WTC11 (cell line): Measurements from ENCODE around the gene LRCH2. TPM values are rescaled to one million over a fixed set of nuclear protein-coding genes. Genes with fewer than 3 reads are reported as not detected.

Source experiments
- ATAC-seq: fragments of 200-7000 bp; cut with Tn5 transposase; 2 replicates; pipeline ENCODE4 v1.10.0; 2021; ENCODE audit warnings: mild to moderate bottlenecking, moderate library complexity
- CTCF ChIA-PET: fragments of 300-600 bp; sonication (Branson Sonifier 250); formaldehyde crosslinking; loops from one replicate; lab custom pipeline; 2021; ENCODE audit warnings: antibody characterized with exemption; lab: Charles Lee
- POLR2A ChIA-PET: fragments of 350-600 bp; sonication (Branson Sonifier 250); formaldehyde crosslinking; loops from one replicate; lab custom pipeline; 2021; ENCODE audit warnings: antibody characterized with exemption; lab: Charles Lee
- DNase-seq: peaks from one replicate; pipeline ENCODE4 v3.0.0; 2021; ENCODE audit warnings: low spot score
- H3K27ac Mint-ChIP-seq: 2 replicates; pipeline ENCODE4 v1.8.0; 2021; ENCODE audit warnings: mixed read lengths
- H3K27me3 Mint-ChIP-seq: 2 replicates; pipeline ENCODE4 v1.8.0; 2021; ENCODE audit warnings: low read depth, mild to moderate bottlenecking, moderate library complexity, mixed read lengths
- H3K36me3 Mint-ChIP-seq: 2 replicates; pipeline ENCODE4 v1.8.0; 2021; ENCODE audit warnings: mixed read lengths
- H3K4me1 Mint-ChIP-seq: 2 replicates; pipeline ENCODE4 v1.8.0; 2022; ENCODE audit warnings: mixed read lengths
- H3K4me3 Mint-ChIP-seq: 2 replicates; pipeline ENCODE4 v1.8.0; 2021; ENCODE audit warnings: mild to moderate bottlenecking, moderate library complexity, mixed read lengths
- H3K9me3 Mint-ChIP-seq: 2 replicates; pipeline ENCODE4 v1.8.0; 2021; ENCODE audit warnings: mixed read lengths
- ATF6 ChIP-seq: sonication (generic); formaldehyde crosslinking; IDR thresholded peaks from 2 replicates; pipeline ENCODE4 v1.8.1; 2023; ENCODE audit warnings: mild to moderate bottlenecking, missing genetic modification reagents
- CDX4 ChIP-seq: fragments of 250-450 bp; sonication (Bioruptor Pico); IDR thresholded peaks from 2 replicates; pipeline ENCODE4 v1.9.0; 2021; ENCODE audit warnings: moderate library complexity, mild to moderate bottlenecking, inconsistent platforms, borderline replicate concordance
- CREM ChIP-seq: sonication (generic); formaldehyde crosslinking; IDR thresholded peaks from 2 replicates; pipeline ENCODE4 v1.8.1; 2022; ENCODE audit warnings: mild to moderate bottlenecking, missing genetic modification reagents, moderate library complexity
- E2F1 ChIP-seq: sonication (generic); formaldehyde crosslinking; IDR thresholded peaks from 2 replicates; pipeline ENCODE4 v1.8.0; 2022; ENCODE audit warnings: mild to moderate bottlenecking, missing genetic modification reagents
- ESRRA ChIP-seq: sonication (generic); formaldehyde crosslinking; IDR thresholded peaks from 2 replicates; pipeline ENCODE4 v1.8.1; 2022; ENCODE audit warnings: mild to moderate bottlenecking, missing genetic modification reagents, borderline replicate concordance
- FOXJ3 ChIP-seq: sonication (generic); formaldehyde crosslinking; IDR thresholded peaks from 2 replicates; pipeline ENCODE4 v1.9.0; 2021; ENCODE audit warnings: missing genetic modification reagents, mild to moderate bottlenecking, borderline replicate concordance
- IRF2 ChIP-seq: sonication (generic); formaldehyde crosslinking; IDR thresholded peaks from 2 replicates; pipeline ENCODE4 v1.8.0; 2022; ENCODE audit warnings: low read depth, missing genetic modification reagents, borderline replicate concordance
- KAT7 ChIP-seq: sonication (generic); formaldehyde crosslinking; IDR thresholded peaks from 2 replicates; pipeline ENCODE4 v1.8.1; 2023; ENCODE audit warnings: missing genetic modification reagents, mild to moderate bottlenecking, borderline replicate concordance
- MXD4 ChIP-seq: fragments of 250-450 bp; sonication (Bioruptor Pico); IDR thresholded peaks from 2 replicates; pipeline ENCODE4 v1.8.0; 2021; ENCODE audit warnings: mild to moderate bottlenecking, moderate library complexity, borderline replicate concordance
- MYBL2 ChIP-seq: sonication (generic); formaldehyde crosslinking; IDR thresholded peaks from 2 replicates; pipeline ENCODE4 v1.8.1; 2023; ENCODE audit warnings: mild to moderate bottlenecking, moderate library complexity, missing genetic modification reagents
- NFYB ChIP-seq: sonication (generic); formaldehyde crosslinking; conservative IDR thresholded peaks from 2 replicates; pipeline ENCODE4 v1.8.0; 2022; ENCODE audit warnings: low read depth, missing genetic modification reagents
- NR2C2 ChIP-seq: sonication (generic); formaldehyde crosslinking; IDR thresholded peaks from 2 replicates; pipeline ENCODE4 v1.8.0; 2022; ENCODE audit warnings: mild to moderate bottlenecking, missing genetic modification reagents
- NR3C1 ChIP-seq: sonication (generic); formaldehyde crosslinking; conservative IDR thresholded peaks from 2 replicates; pipeline ENCODE4 v1.8.1; 2023; ENCODE audit warnings: low read depth, mild to moderate bottlenecking, missing genetic modification reagents
- SOX15 ChIP-seq: fragments of 250-450 bp; sonication (Bioruptor Pico); IDR thresholded peaks from 2 replicates; pipeline ENCODE4 v1.9.0; 2021; ENCODE audit warnings: mild to moderate bottlenecking
- STAT6 ChIP-seq: sonication (generic); formaldehyde crosslinking; conservative IDR thresholded peaks from 2 replicates; pipeline ENCODE4 v1.8.1; 2023; ENCODE audit warnings: mild to moderate bottlenecking, low read depth, missing genetic modification reagents, moderate library complexity
- TEAD1 ChIP-seq: sonication (generic); formaldehyde crosslinking; IDR thresholded peaks from 2 replicates; pipeline ENCODE4 v1.8.0; 2022; ENCODE audit warnings: mild to moderate bottlenecking, missing genetic modification reagents
- ZNF138 ChIP-seq: sonication (generic); formaldehyde crosslinking; conservative IDR thresholded peaks from 2 replicates; pipeline ENCODE4 v1.8.1; 2022; ENCODE audit warnings: mild to moderate bottlenecking, moderate library complexity, missing genetic modification reagents
- ZNF416 ChIP-seq: fragments of 250-450 bp; sonication (Bioruptor Pico); IDR thresholded peaks from 2 replicates; pipeline ENCODE4 v1.9.0; 2021; ENCODE audit warnings: mild to moderate bottlenecking, inconsistent platforms
- total RNA-seq: library from RNA; stranded (reverse); gene quantifications from 3 replicates; pipeline ENCODE4 v1.2.3, GENCODE V29; 2021

Gene LRCH2
- total RNA-seq, 1 experiment from 2014 or later: 3.8 TPM

- H3K4me1 Mint-ChIP-seq: peaks cover 32% of the 10 kb centered on the region
- DNase-seq (no peak), ATAC-seq (no peak)
- no peak for TF ChIP-seq E2F1 (CRISPR knock-in tag)
- no peak for TF ChIP-seq NR2C2 (CRISPR knock-in tag)
- no peak for TF ChIP-seq MXD4 (CRISPR knock-in tag)
- H3K27ac Mint-ChIP-seq: no peak overlapping the region
- H3K27me3 Mint-ChIP-seq: peaks cover 20% of the 10 kb centered on the region
- H3K9me3 Mint-ChIP-seq: no peaks in the 10 kb centered on the region
- CTCF ChIA-PET: no interaction called here
- H3K4me3 Mint-ChIP-seq: peak overlapping the region; percentile 83
- H3K36me3 Mint-ChIP-seq: no peaks in the 10 kb centered on the region
- POLR2A ChIA-PET: no interaction called here
Measured at GRCh38 chrX:115234461-115234860, 565 bp upstream of the LRCH2 start.

- peaks cover 32% of the 10 kb centered on the region for H3K4me1 Mint-ChIP-seq
- H3K4me3 Mint-ChIP-seq: peak overlapping the region; percentile 83
- no peak for ATAC-seq
- H3K9me3 Mint-ChIP-seq: no peaks in the 10 kb centered on the region
- CTCF ChIA-PET: no interaction called here
- no peaks in the 10 kb centered on the region for H3K36me3 Mint-ChIP-seq
- no peak overlapping the region for H3K27ac Mint-ChIP-seq
- POLR2A ChIA-PET: interaction anchor here (0.6 kb wide), 1 partner anchor 95 kb away, joined by 5 read pairs; no protein-coding TSS in a partner anchor
- peaks cover 20% of the 10 kb centered on the region for H3K27me3 Mint-ChIP-seq
- TF ChIP-seq ATF6 (CRISPR knock-in tag) (no peak), STAT6 (CRISPR knock-in tag) (no peak), NR3C1 (CRISPR knock-in tag) (no peak), IRF2 (CRISPR knock-in tag) (no peak), ESRRA (CRISPR knock-in tag) (no peak), CREM (CRISPR knock-in tag) (no peak), ZNF416 (CRISPR knock-in tag) (no peak), SOX15 (CRISPR knock-in tag) (no peak), TEAD1 (CRISPR knock-in tag) (no peak), ZNF138 (CRISPR knock-in tag) (no peak), KAT7 (CRISPR knock-in tag) (no peak), NFYB (no peak), CDX4 (no peak), FOXJ3 (CRISPR knock-in tag) (no peak), MYBL2 (CRISPR knock-in tag) (no peak)
- no peak for DNase-seq
Measured at GRCh38 chrX:115232933-115233496, 881 bp downstream of the LRCH2 start.
